HG03432 (cell line): ENCODE data around the gene FCRL5.
"Not testable (repeated sequence)": the region's sequence is repeated elsewhere in the genome, so short reads cannot be mapped to it uniquely, and the experiment has no call there.

Experiments
- ATAC-seq: cut with Tn5 transposase; IDR thresholded peaks from one replicate; pipeline ENCODE4 v1.9.1; 2021; ENCODE audit warnings: mild to moderate bottlenecking, moderate library complexity; ENCODE audit not compliant: unreplicated experiment

FCRL5 gene

DNA sequence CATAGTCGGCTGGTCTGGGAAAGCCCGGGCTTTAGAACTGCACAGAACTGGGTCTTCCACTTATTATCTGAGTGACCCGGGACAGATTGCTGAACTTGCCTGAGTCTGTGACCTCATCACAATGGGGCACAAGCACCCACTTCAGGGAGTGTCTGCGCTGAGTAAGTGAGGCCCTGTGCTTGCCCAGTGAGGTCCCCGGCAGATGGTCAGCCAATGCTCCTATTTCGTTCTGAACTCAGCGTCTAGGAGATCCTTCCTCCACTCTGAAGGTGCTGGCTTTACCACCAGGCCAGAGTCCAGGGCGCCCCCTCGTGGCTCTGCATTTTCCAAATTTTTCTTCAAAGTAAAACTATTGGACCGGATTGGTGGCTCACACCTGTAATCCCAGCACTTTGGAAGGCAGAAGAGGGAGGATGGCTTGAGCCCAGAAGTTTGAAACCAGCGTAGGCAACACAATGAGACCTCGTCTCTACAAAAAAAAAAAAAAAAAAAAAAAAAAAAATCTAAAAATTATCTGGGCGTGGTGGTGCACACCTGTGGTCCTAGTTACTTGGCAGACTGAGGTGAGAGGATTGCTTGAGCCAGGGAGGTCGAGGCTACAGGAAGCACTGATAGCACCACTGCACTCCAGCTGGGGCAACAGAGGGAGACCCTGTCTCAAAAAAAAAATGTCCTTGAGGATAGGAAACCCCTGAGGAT is 61.7 kb downstream of the FCRL5 start:
- no peak for ATAC-seq

DNA sequence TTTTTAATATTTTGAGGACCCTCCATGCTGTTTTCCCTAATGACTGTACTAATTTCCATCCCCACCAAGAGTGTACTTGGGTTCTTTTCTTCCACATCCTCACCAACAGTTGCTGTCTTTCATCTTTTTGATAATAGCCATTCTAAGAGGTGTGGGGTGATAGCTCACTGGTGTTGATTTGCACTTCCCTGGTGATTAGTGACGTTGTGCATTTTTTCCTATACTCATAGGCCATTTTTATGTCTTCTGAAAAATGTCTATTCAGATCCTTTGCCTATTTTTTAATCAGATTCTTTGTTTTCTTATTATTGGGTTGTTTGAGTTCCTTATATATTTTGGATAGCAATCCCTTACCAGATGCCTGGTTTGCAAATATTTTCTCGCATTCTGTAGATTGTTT is 64.2 kb downstream of the FCRL5 start:
- ATAC-seq: no peak

- ATAC-seq: no peak
Observed at GRCh38 chr1:157487504-157487903, 64.8 kb downstream of the FCRL5 start.

- no peak for ATAC-seq
Observed at GRCh38 chr1:157487096-157487495, 65.2 kb downstream of the FCRL5 start.

GRCh38 chr1:157486400-157486799 is 65.9 kb downstream of the FCRL5 start:
- ATAC-seq: not testable (repeated sequence)

GRCh38 chr1:157485793-157486192 is 66.5 kb downstream of the FCRL5 start:
- no peak for ATAC-seq

DNA sequence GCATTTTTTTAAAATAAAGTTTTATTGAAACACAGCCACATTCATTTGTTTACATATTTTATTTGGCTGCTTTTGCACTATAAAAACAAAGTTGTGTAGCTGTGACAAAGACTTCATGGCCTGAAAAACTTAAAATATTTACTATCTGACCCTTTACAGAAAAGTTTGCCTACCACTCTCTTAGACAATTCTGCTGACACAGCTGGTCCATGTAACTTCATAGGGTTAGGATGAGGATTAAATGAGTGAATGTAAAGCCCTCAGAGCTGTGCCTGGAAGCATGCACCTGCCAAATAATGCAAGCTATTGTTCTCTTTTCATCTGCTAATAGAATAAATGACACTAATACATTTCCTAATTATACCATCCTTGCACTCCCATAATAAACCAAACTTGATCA is 67.7 kb downstream of the FCRL5 start:
- no peak for ATAC-seq

GRCh38 chr1:157483635-157484034 is 68.7 kb downstream of the FCRL5 start:
- no peak for ATAC-seq

DNA sequence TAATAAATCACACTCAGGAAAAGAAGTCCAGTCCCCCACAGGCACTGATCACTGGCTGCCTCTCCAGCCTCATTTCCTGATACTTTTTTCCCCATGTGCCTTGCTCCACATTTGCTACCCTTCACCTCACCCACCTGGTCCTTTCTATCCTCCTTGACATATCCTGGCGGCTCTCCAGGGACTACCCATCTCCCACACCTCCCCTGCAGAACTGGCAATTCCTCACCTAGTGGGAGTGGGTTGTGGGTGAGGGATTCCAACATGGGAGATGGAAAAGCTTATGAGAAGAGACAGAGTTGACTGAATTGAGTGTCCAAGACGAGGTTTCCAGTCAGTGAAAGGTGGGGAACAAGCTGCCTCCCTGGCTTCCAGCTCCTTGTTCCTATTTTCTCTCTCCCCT is 69.6 kb downstream of the FCRL5 start:
- ATAC-seq: no peak

GRCh38 chr1:157482174-157482573 is 70.1 kb downstream of the FCRL5 start:
- no peak for ATAC-seq

DNA sequence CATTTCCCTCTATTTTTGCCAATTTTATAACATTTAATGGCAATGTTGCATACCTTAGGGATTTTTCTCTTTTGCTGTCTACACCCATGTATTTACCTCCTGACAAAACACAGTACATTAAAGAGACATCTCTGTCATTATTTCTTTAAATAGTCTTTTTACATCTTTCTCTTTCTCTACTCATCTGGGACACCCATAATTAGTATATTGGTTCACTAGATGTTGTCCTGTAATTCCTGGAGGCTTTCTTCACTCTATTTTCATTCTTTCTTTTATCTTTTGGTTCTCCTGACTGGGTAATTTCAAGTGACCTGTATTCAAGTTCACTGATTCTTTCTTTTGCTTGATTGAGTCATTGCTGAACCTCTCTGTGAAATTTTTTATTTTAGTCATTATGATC is 74.3 kb downstream of the FCRL5 start:
- no peak for ATAC-seq

- no peak for ATAC-seq
Observed at GRCh38 chr1:157477419-157477818, 74.9 kb downstream of the FCRL5 start.

DNA sequence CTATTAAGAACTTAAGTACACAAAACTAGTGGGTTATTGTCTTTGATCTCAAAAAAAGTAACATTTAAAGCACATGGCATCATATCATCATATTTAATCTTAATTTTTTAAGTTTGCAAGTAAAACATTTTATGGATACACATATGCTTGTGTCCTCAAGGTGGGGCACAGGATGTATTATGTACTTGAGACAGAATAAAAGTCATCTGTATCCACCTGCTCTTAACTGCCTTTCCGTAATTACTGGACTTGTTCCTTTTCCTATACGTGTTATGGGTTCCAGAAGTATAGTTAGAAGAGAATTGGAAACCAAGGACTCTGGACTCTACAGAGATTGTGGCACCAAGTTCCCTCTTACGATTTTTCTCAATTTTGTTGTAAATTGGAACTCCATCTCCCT is 79.4 kb downstream of the FCRL5 start:
- ATAC-seq: no peak

DNA sequence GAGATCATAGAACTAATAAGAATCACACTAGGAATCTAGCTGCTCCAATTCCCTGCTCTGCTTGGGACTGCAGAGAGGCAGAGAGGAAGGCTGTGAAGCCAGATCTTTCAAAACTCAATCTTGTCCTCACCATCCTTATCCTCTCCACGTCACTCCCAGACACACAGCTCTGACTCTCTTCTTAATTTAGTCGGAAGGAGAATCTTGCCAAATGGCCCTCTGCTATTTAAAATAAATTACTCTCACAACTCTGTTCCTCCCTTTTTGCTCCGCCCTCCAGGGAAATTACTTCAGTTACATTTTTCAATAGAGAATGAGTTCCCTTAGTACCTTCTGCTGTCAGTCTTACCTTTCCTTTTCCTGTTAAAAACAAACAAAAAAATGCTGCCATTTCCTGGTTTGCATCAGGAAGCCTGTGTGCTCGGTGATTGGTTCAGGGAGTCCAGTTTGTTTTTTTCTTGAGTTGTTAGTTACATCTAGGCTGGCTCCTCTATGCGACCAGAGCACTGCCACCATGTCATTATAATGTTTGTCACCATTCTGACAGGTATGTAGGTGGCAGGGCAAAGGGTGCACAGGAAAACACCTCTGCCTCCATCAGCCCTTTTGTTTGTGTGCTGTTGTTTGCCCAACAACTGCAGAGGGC is 80.1 kb downstream of the FCRL5 start:
- ATAC-seq: no peak

DNA sequence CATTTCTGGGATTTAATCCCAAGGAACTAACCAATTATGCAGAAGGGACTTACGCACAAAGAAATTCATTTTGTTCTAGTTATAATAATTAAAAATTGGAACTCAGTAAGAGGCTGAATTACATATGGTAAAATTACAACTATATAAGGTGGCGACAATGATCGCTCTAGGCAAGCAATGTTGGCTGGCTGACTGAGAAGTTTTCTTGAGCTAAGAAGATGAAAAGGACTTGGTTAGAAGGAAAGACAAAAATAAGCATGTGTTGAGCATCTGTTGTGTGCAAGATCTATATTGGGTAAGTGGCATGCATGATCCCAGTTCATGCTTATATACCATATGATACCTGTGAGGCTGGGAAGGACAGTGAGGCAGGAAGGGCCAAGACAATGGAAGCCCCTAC is 80.8 kb downstream of the FCRL5 start:
- no peak for ATAC-seq

DNA sequence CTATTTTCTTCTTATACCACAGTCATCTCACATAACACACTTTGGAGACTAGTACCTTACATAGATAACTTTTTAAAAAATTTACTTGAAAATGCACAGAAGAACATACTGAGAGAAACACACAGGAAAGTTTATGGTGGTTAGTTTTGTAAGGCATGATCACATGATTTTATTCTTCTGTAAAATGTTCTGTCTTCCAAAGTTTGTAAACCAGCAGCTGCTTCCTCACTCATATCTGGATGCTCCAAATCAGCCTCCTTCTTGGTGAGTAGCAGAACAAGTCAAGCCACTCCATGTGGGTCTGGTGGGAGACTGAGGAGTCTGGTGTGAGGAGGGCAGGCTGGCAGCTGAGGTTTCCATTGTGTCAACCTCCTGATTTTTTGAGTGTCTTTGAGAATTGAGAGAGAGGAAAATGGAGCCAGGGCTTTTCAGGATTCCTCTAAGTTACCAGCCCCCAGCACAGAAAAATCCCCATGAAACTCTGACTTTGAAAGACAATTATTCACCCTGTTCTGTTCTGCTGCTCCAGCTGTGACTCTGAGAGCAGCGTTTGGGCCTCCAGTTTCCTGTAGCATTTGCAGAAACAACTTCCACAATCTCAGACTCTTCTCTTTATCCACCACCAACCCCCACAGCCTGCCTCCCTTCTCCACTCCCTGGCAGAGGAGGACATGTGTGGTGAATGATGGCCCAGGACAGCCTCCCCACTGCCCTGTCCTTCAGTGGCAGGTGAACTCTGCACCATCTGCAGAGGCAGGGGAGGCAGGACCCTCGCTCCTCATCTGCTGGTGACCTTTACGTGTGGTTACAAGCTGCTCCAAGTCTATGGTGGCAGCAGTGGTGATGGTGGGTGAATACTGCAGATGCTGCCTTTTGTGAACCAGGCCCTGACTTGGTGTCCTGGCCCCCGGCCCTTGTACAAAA is 82.3 kb downstream of the FCRL5 start:
- ATAC-seq: no peak

DNA sequence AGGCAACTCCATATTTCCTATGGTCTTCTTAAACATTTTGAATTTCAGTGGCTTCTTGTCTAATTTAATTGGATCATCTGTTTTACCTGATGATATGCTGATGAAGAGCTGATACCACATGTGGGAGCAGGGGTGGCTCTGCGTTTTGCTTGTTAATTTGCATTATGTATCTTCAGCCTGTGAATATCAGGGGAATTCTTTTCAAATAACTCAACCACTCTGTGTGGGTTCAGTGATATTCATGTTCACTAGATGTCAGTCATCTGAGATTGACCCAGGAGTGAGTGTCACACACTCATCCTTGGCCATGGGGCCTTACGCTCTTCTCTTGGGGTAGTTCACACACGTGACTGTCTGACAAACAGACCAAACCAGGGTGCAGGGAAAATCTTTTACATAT is 83.0 kb downstream of the FCRL5 start:
- no peak for ATAC-seq

DNA sequence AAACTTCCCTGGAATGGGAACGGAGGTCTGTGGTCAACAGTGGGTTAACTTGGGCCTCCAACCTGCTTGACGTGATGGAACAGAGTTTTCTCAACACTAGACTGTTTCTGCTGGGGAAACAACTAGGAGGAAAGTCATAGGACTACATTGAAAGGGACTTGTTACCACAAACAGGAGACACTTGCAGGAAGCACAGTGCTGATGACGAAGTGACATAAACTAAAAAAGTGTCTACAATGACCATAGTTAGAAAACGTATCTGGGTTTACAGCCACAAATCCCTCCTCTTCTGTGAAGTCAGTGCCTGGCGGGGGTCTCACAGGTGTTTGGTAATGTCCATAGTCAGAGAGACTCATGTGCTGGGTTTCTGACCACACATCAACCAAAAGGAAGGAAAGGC is 86.3 kb downstream of the FCRL5 start:
- ATAC-seq: no peak
